HEK293T (cell line): ENCODE results near the gene CD274.

Experiments used
- BHLHE40 ChIP-seq: fragments of 450-650 bp; IDR thresholded peaks from 2 replicates; pipeline ENCODE4 v1.6.1; 2016; ENCODE audit warnings: mild to moderate bottlenecking, moderate library complexity, borderline replicate concordance
- CTBP1 ChIP-seq: fragments of 450-650 bp; IDR thresholded peaks from 2 replicates; pipeline ENCODE4 v1.6.1; 2016; ENCODE audit warnings: borderline replicate concordance
- ELF4 ChIP-seq: fragments of 450-650 bp; IDR thresholded peaks from 2 replicates; pipeline ENCODE4 v1.6.1; 2017; ENCODE audit warnings: antibody characterized with exemption
- FOXK2 ChIP-seq: fragments of 450-650 bp; IDR thresholded peaks from 2 replicates; pipeline ENCODE4 v1.6.1; 2016; ENCODE audit warnings: mild to moderate bottlenecking
- FOXM1 ChIP-seq: fragments of 450-650 bp; IDR thresholded peaks from 2 replicates; pipeline ENCODE4 v1.6.1; 2017; ENCODE audit warnings: mild to moderate bottlenecking, borderline replicate concordance
- HDGF ChIP-seq: fragments of 450-650 bp; IDR thresholded peaks from 2 replicates; pipeline ENCODE4 v1.6.1; 2017; ENCODE audit warnings: antibody characterized with exemption, borderline replicate concordance
- NFRKB ChIP-seq: fragments of 450-650 bp; IDR thresholded peaks from 2 replicates; pipeline ENCODE4 v1.6.1; 2016; ENCODE audit warnings: mild to moderate bottlenecking, moderate library complexity
- SP1 ChIP-seq: fragments of 450-650 bp; IDR thresholded peaks from 2 replicates; pipeline ENCODE4 v1.6.1; 2017
- TARDBP ChIP-seq: fragments of 450-650 bp; IDR thresholded peaks from 2 replicates; pipeline ENCODE4 v1.6.1; 2016

DNA sequence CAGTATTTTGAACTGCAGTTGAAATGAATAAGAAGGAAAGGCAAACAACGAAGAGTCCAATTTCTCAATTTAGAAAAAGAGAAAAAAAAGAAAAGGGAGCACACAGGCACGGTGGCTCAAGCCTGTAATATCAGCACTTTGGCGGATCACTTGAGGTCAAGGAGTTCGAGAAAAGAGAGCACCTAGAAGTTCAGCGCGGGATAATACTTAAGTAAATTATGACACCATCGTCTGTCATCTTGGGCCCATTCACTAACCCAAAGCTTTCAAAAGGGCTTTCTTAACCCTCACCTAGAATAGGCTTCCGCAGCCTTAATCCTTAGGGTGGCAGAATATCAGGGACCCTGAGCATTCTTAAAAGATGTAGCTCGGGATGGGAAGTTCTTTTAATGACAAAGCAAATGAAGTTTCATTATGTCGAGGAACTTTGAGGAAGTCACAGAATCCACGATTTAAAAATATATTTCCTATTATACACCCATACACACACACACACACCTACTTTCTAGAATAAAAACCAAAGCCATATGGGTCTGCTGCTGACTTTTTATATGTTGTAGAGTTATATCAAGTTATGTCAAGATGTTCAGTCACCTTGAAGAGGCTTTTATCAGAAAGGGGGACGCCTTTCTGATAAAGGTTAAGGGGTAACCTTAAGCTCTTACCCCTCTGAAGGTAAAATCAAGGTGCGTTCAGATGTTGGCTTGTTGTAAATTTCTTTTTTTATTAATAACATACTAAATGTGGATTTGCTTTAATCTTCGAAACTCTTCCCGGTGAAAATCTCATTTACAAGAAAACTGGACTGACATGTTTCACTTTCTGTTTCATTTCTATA is 602 bp upstream of the CD274 start:
- no peak for TF ChIP-seq BHLHE40
- no peak for TF ChIP-seq FOXM1
- no peak for TF ChIP-seq FOXK2
- TF ChIP-seq SP1 = no peak
- no peak for TF ChIP-seq NFRKB
- no peak for TF ChIP-seq CTBP1
- TF ChIP-seq TARDBP = no peak
- no peak for TF ChIP-seq HDGF
- no peak for TF ChIP-seq ELF4
